ENCODE results near the gene SYNPO. TPM values are rescaled to one million over a fixed set of nuclear protein-coding genes. Genes with fewer than 3 reads are reported as not detected.

Gene SYNPO
- polyA plus RNA-seq, 2 of the 4 experiments (the other 2 are of a cell fraction): 13.7 to 33.9 TPM

GRCh38 chr5:150640311-150641005 is at the start of gene SYNPO (continued):
- TF ChIP-seq PBX3 (IDR thresholded peaks at IDR 0.05) (no peak), RFX5 (IDR thresholded peaks at IDR 0.05) (no peak), CEBPB (IDR thresholded peaks at IDR 0.05) (peak; percentile 87 to 95), POLR2A (IDR thresholded peaks at IDR 0.05; ENCODE audit: low read length) (no peak; the same call in 1 of the 2 replicates), FOSL2 (IDR thresholded peaks at IDR 0.05) (peak; percentile 82), FOSL2 (CRISPR knock-in tag; IDR thresholded peaks at IDR 0.05) (peak; percentile 80), ZFP36 (IDR thresholded peaks at IDR 0.05; ENCODE audit: borderline replicate concordance, partially characterized antibody) (no peak), ESRRA (IDR thresholded peaks at IDR 0.05; ENCODE audit: borderline replicate concordance, low read length) (no peak), RNF2 (IDR thresholded peaks at IDR 0.05; ENCODE audit: borderline replicate concordance, low read depth) (no peak), GATA3 (IDR thresholded peaks at IDR 0.05; ENCODE audit: borderline replicate concordance) (peak; percentile 72; the same call in 1 of the 2 replicates), KDM5A (IDR thresholded peaks at IDR 0.05) (no peak), JUNB (IDR thresholded peaks at IDR 0.05) (peak; percentile 54), EHF (CRISPR knock-in tag; IDR thresholded peaks at IDR 0.05) (no peak), CHD2 (IDR thresholded peaks at IDR 0.05; ENCODE audit: low read length, partially characterized antibody) (no peak), SREBF2 (IDR thresholded peaks at IDR 0.05) (no peak), REST (IDR thresholded peaks at IDR 0.05) (no peak), PHF8 (IDR thresholded peaks at IDR 0.05; ENCODE audit: borderline replicate concordance, low read depth) (no peak), MYC (IDR thresholded peaks at IDR 0.05; ENCODE audit: borderline replicate concordance, low read length) (no peak), RAD21 (conservative IDR thresholded peaks at IDR 0.05 in 1 of 2, IDR thresholded peaks at IDR 0.05 in 1 of 2) (no peak; a peak in 1 of 5 replicates), RARB (CRISPR knock-in tag; IDR thresholded peaks at IDR 0.05) (no peak; the same call in 1 of the 2 replicates), E2F6 (IDR thresholded peaks at IDR 0.05; ENCODE audit: borderline replicate concordance, low read depth) (0 out of 2 replicates have a peak, but pooled peaks have one; percentile 34), RCOR1 (IDR thresholded peaks at IDR 0.05; ENCODE audit: low read depth, low read length) (no peak), ZSCAN20 (CRISPR knock-in tag; IDR thresholded peaks at IDR 0.05) (no peak), SMC3 (IDR thresholded peaks at IDR 0.05) (peak; percentile 24; the same call in 1 of the 3 replicates), KDM1A (IDR thresholded peaks at IDR 0.05; ENCODE audit: low read depth) (no peak)
